A673 (cell line): ENCODE data around the gene NEDD4L. TPM values are rescaled to one million over a fixed set of nuclear protein-coding genes. Genes with fewer than 3 reads are reported as not detected.

Source experiments
- BruUV-seq: library from RNA; stranded (reverse); fragments of 400-500 nt; replicated peaks from 2 replicates; lab custom pipeline; 2021; lab: Mats Ljungman, UMichigan
- CTCF ChIA-PET: fragments of 300-600 bp; sonication (Branson Sonifier 250); formaldehyde crosslinking; loops from one replicate; lab custom pipeline; 2022; ENCODE audit warnings: antibody characterized with exemption; lab: Charles Lee
- POLR2A ChIA-PET: fragments of 300-600 bp; sonication (Branson Sonifier 250); formaldehyde crosslinking; loops from one replicate; lab custom pipeline; 2022; ENCODE audit warnings: antibody characterized with exemption; ENCODE audit not compliant: low non-redundant PET; lab: Charles Lee
- DNase-seq: peaks from one replicate; pipeline ENCODE4 v3.0.0-alpha.2; 2015; ENCODE audit warnings: low spot score
- H3K27ac ChIP-seq: fragments of 200-600 bp; sonication (generic); 2 replicates; pipeline ENCODE4 v1.5.1; 2016; ENCODE audit warnings: mixed run types, low read depth, mild to moderate bottlenecking, mixed read lengths, antibody characterized with exemption, low read length; ENCODE audit not compliant: poor library complexity, severe bottlenecking
- H3K27me3 ChIP-seq: fragments of 200-600 bp; sonication (generic); replicated peaks from 2 replicates; pipeline ENCODE4 v1.6.1; 2017; ENCODE audit warnings: mixed run types, low read depth, mild to moderate bottlenecking, mixed read lengths, antibody characterized with exemption, low read length; ENCODE audit not compliant: insufficient read depth, poor library complexity
- H3K36me3 ChIP-seq: fragments of 200-600 bp; sonication (generic); 2 replicates; pipeline ENCODE4 v1.6.1; 2016; ENCODE audit warnings: mixed run types, mild to moderate bottlenecking, mixed read lengths, antibody characterized with exemption, low read length; ENCODE audit not compliant: insufficient read depth, poor library complexity, severe bottlenecking
- H3K4me1 ChIP-seq: fragments of 200-600 bp; sonication (generic); 2 replicates; pipeline ENCODE4 v1.6.1; 2017; ENCODE audit warnings: mixed run types, mild to moderate bottlenecking, mixed read lengths, antibody characterized with exemption, low read length; ENCODE audit not compliant: insufficient read depth, poor library complexity, severe bottlenecking
- H3K4me3 ChIP-seq: fragments of 200-600 bp; sonication (generic); 2 replicates; pipeline ENCODE4 v1.5.1; 2016; ENCODE audit warnings: low read depth, mixed run types, mild to moderate bottlenecking, mixed read lengths, low read length; ENCODE audit not compliant: poor library complexity, severe bottlenecking
- H3K9me3 ChIP-seq: fragments of 200-600 bp; sonication (generic); 2 replicates; pipeline ENCODE4 v1.6.1; 2016; ENCODE audit warnings: mixed run types, low read depth, mild to moderate bottlenecking, mixed read lengths, antibody characterized with exemption, low read length; ENCODE audit not compliant: poor library complexity, severe bottlenecking
- EZH2 ChIP-seq: fragments of 200-600 bp; sonication (generic); IDR thresholded peaks from 2 replicates; pipeline ENCODE4 v1.6.1; 2017; ENCODE audit warnings: borderline replicate concordance, low read depth, mild to moderate bottlenecking, mixed read lengths, antibody characterized with exemption, low read length; ENCODE audit not compliant: poor library complexity, severe bottlenecking
- intact Hi-C: fragments of 100-400 bp; cut with micrococcal nuclease; formaldehyde crosslinking; loops from one replicate; pipeline ENCODE4 v1.10.0; 2022; ENCODE audit not compliant: unreplicated experiment
- total RNA-seq: library from RNA; stranded (reverse); gene quantifications from 2 replicates; pipeline ENCODE4 v1.2.3, GENCODE V29; 2021
- TF ChIP-seq, protein P1 (sequence below): fragments of 300-800, 200-600 bp; sonication (generic); conservative IDR thresholded peaks from 2 replicates; pipeline ENCODE4 v1.5.1; 2017; ENCODE audit warnings: low read depth, mild to moderate bottlenecking, antibody characterized with exemption, low read length, moderate library complexity, mixed read lengths

Gene NEDD4L
- total RNA-seq, 1 experiment from 2014 or later = 15.3 TPM

DNA sequence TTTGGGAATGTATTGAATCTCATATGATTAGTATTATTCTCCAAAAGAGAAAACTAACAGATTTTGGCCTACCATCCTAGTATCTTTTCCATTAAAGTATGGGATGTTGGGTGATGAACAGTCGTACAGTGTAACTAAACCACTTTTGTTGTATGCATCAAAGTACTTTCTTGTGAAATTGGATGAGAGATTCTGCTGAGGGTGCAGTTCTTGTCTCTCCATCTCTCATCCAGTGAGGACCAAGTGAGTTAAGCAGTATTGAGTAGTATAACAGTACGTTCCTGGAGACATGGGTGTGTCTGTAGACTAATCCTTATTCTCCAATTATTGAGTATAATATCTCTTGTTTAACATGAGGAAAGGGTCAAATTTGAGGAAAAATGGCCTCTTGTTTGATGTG is 209.3 kb downstream of the NEDD4L start:
- Histone ChIP-seq H3K4me3 (no peak overlapping the region), H3K36me3 (no peaks in the 10 kb centered on the region), H3K9me3 (no peaks in the 10 kb centered on the region), H3K27me3 (no peaks in the 10 kb centered on the region), H3K27ac (no peak overlapping the region), H3K4me1 (no peaks in the 10 kb centered on the region)
- no peak for DNase-seq
- BruUV-seq = no TSS peak
- no peak for TF ChIP-seq EZH2
- TF ChIP-seq, protein P1, sequence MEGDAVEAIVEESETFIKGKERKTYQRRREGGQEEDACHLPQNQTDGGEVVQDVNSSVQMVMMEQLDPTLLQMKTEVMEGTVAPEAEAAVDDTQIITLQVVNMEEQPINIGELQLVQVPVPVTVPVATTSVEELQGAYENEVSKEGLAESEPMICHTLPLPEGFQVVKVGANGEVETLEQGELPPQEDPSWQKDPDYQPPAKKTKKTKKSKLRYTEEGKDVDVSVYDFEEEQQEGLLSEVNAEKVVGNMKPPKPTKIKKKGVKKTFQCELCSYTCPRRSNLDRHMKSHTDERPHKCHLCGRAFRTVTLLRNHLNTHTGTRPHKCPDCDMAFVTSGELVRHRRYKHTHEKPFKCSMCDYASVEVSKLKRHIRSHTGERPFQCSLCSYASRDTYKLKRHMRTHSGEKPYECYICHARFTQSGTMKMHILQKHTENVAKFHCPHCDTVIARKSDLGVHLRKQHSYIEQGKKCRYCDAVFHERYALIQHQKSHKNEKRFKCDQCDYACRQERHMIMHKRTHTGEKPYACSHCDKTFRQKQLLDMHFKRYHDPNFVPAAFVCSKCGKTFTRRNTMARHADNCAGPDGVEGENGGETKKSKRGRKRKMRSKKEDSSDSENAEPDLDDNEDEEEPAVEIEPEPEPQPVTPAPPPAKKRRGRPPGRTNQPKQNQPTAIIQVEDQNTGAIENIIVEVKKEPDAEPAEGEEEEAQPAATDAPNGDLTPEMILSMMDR = no peak
- CTCF ChIA-PET = no interaction called here
- POLR2A ChIA-PET = no interaction called here
- intact Hi-C loops = no loop called here

DNA sequence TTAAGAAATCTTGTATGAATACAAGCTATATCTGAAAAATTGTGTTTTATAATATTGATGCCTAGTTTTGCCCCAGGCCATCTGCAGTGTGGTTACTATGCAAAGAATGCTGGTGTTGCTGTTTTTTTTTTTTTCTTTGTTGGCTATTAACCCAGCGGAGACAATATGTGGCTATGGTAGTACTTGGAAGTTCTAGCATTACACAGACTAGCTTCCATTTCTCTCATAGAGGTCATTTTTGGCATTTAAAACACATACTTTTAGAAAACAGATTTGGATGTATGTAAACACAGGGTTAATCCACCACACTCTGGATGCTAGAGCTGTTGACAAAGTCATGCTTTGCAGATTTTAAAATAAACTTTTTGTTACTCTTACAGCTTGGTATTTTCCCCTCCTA is 209.8 kb downstream of the NEDD4L start:
- POLR2A ChIA-PET = no interaction called here
- Histone ChIP-seq H3K27ac (no peak overlapping the region), H3K4me1 (no peaks in the 10 kb centered on the region), H3K27me3 (no peaks in the 10 kb centered on the region), H3K36me3 (no peaks in the 10 kb centered on the region), H3K9me3 (no peaks in the 10 kb centered on the region), H3K4me3 (no peak overlapping the region)
- intact Hi-C loops = no loop called here
- no peak for TF ChIP-seq EZH2
- TF ChIP-seq, protein P1 = no peak
- CTCF ChIA-PET = interaction anchor here (0.6 kb wide), 1 partner anchor 433 kb away, joined by 3 read pairs; no protein-coding TSS in a partner anchor
- BruUV-seq = no TSS peak
- DNase-seq = no peak

DNA sequence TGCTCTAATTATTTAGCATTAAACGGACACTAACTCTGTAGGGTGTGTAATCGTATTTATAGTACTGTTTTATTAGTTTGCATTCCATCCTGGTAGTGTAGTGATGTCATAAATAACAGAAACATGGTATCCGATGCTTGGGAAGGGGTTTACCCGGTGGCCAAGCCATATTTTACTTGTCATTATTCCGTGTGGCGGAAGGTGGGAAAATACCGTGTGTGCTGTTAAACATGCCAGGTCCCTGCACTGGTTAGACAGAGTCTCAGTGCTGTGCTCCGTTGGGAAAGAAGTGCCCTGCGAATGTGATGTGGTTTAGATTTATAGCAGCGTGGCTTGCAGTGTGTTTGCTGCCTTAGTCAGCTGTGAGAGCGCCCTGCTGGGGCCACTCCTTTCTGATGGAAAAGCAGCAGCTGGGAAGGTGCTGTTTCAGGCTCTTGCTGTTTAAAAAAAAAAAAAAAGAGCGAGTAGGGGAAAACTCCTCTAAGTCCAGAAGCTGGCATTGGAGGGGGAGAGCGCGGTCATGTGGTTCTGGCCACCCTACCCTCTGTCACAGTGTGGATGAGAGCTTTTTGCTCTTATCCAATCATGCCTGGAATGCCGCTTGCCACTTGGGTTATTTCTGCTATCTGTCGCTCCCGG is 211.0 kb downstream of the NEDD4L start:
- Histone ChIP-seq H3K4me3 (no peak overlapping the region), H3K36me3 (no peaks in the 10 kb centered on the region), H3K9me3 (no peaks in the 10 kb centered on the region), H3K27ac (no peak overlapping the region), H3K4me1 (no peaks in the 10 kb centered on the region), H3K27me3 (no peaks in the 10 kb centered on the region)
- intact Hi-C loops = no loop called here
- no peak for DNase-seq
- TF ChIP-seq, protein P1 = no peak
- TF ChIP-seq EZH2 = no peak
- POLR2A ChIA-PET = no interaction called here
- CTCF ChIA-PET = no interaction called here
- no TSS peak for BruUV-seq
